H9 (cell line): ENCODE results near the gene PHF11. TPM values are rescaled to one million over a fixed set of nuclear protein-coding genes. Genes with fewer than 3 reads are reported as not detected.

ENCODE experiments used
- DNase-seq: peaks from one replicate; pipeline ENCODE4 v3.0.0-alpha.2; 2017
- H2AFZ ChIP-seq: one replicate; pipeline ENCODE4 v1.6.1; 2013; ENCODE audit warnings: mild to moderate bottlenecking, low read length, control low read depth, moderate library complexity
- H2AK5ac ChIP-seq: 2 replicates; pipeline ENCODE4 v1.6.1; 2013; ENCODE audit warnings: low read length, control low read depth, mixed read lengths; ENCODE audit not compliant: insufficient read length
- H2BK120ac ChIP-seq: one replicate; pipeline ENCODE4 v1.6.1; 2013; ENCODE audit warnings: low read depth, mild to moderate bottlenecking, low read length, control low read depth, inconsistent platforms; ENCODE audit not compliant: poor library complexity, severe bottlenecking
- H2BK12ac ChIP-seq: 2 replicates; pipeline ENCODE4 v1.6.1; 2013; ENCODE audit warnings: low read length, control low read depth, mixed read lengths, low read depth; ENCODE audit not compliant: insufficient read length
- H2BK15ac ChIP-seq: 2 replicates; pipeline ENCODE4 v1.6.1; 2013; ENCODE audit warnings: low read depth, low read length, control low read depth
- H2BK20ac ChIP-seq: one replicate; pipeline ENCODE4 v1.6.1; 2013; ENCODE audit warnings: low read depth, mild to moderate bottlenecking, low read length, control low read depth, inconsistent platforms; ENCODE audit not compliant: poor library complexity, severe bottlenecking
- H2BK5ac ChIP-seq: 2 replicates; pipeline ENCODE4 v1.6.1; 2013; ENCODE audit warnings: low read length, control low read depth, mixed read lengths; ENCODE audit not compliant: insufficient read length
- H3K14ac ChIP-seq: 2 replicates; pipeline ENCODE4 v1.6.1; 2013; ENCODE audit warnings: low read length, control low read depth; ENCODE audit not compliant: insufficient read depth
- H3K18ac ChIP-seq: 2 replicates; pipeline ENCODE4 v1.6.1; 2013; ENCODE audit warnings: low read depth, mild to moderate bottlenecking, mixed read lengths, low read length, control low read depth; ENCODE audit not compliant: insufficient read length
- H3K23ac ChIP-seq: 2 replicates; pipeline ENCODE4 v1.6.1; 2013; ENCODE audit warnings: low read length, control low read depth, mixed read lengths, low read depth; ENCODE audit not compliant: insufficient read length
- H3K23me2 ChIP-seq: 2 replicates; pipeline ENCODE4 v1.6.1; 2013; ENCODE audit warnings: low read depth, mild to moderate bottlenecking, mixed read lengths, low read length, control low read depth; ENCODE audit not compliant: insufficient read length, poor library complexity, severe bottlenecking
- H3K27ac ChIP-seq: 2 replicates; pipeline ENCODE4 v1.5.1; 2013; ENCODE audit warnings: low read length, control low read depth, mixed read lengths, low read depth; ENCODE audit not compliant: insufficient read length
- H3K27me3 ChIP-seq: 2 replicates; pipeline ENCODE4 v1.6.1; 2013; ENCODE audit warnings: low read length, control low read depth, inconsistent platforms; ENCODE audit not compliant: insufficient read depth
- H3K4ac ChIP-seq: 2 replicates; pipeline ENCODE4 v1.6.1; 2013; ENCODE audit warnings: low read depth, mild to moderate bottlenecking, control low read depth, inconsistent platforms, low read length, moderate library complexity
- H3K4me1 ChIP-seq: 2 replicates; pipeline ENCODE4 v1.6.1; 2013; ENCODE audit warnings: low read length, control low read depth, inconsistent platforms; ENCODE audit not compliant: insufficient read depth
- H3K4me2 ChIP-seq: 2 replicates; pipeline ENCODE4 v1.6.1; 2013; ENCODE audit warnings: low read length, control low read depth, mixed read lengths; ENCODE audit not compliant: insufficient read length, insufficient read depth
- H3K56ac ChIP-seq: 2 replicates; pipeline ENCODE4 v1.6.1; 2013; ENCODE audit warnings: low read depth, mild to moderate bottlenecking, mixed read lengths, low read length, control low read depth; ENCODE audit not compliant: insufficient read length
- H3K79me1 ChIP-seq: 2 replicates; pipeline ENCODE4 v1.6.1; 2013; ENCODE audit warnings: low read depth, mild to moderate bottlenecking, moderate library complexity, low read length, control low read depth, inconsistent platforms; ENCODE audit not compliant: insufficient read depth, poor library complexity, severe bottlenecking
- H3K79me2 ChIP-seq: 2 replicates; pipeline ENCODE4 v1.6.1; 2013; ENCODE audit warnings: low read length, control low read depth, inconsistent platforms; ENCODE audit not compliant: insufficient read depth
- H3K9ac ChIP-seq: 2 replicates; pipeline ENCODE4 v1.6.1; 2013; ENCODE audit warnings: low read length, control low read depth, mixed read lengths; ENCODE audit not compliant: insufficient read length; ENCODE audit errors: extremely low read depth
- H3K9me3 ChIP-seq: one replicate; pipeline ENCODE4 v1.6.1; 2013; ENCODE audit warnings: low read depth, low read length, inconsistent platforms; ENCODE audit not compliant: control insufficient read depth
- H3T11ph ChIP-seq: one replicate; pipeline ENCODE4 v1.6.1; 2013; ENCODE audit warnings: mild to moderate bottlenecking, low read length, control low read depth, inconsistent platforms
- H4K20me1 ChIP-seq: one replicate; pipeline ENCODE4 v1.6.1; 2013; ENCODE audit not compliant: control insufficient read depth, insufficient read length, insufficient read depth
- H4K5ac ChIP-seq: 2 replicates; pipeline ENCODE4 v1.6.1; 2013; ENCODE audit warnings: low read depth, mild to moderate bottlenecking, mixed read lengths, low read length, control low read depth; ENCODE audit not compliant: insufficient read length
- H4K8ac ChIP-seq: replicated peaks from 2 replicates; pipeline ENCODE4 v1.6.1; 2013; ENCODE audit warnings: low read length, control low read depth, mixed read lengths, low read depth; ENCODE audit not compliant: insufficient read length
- H4K91ac ChIP-seq: 2 replicates; pipeline ENCODE4 v1.6.1; 2013; ENCODE audit warnings: low read depth, mild to moderate bottlenecking, moderate library complexity, mixed read lengths, low read length, control low read depth; ENCODE audit not compliant: insufficient read length
- H3K27ac Mint-ChIP-seq, 3 experiments: 2 replicates in 2 of 3; 3 replicates in 1 of 3; pipeline ENCODE4 v1.8.0; 2020 to 2021; ENCODE audit warnings: mixed read lengths in 3 of 3, mild to moderate bottlenecking in 1 of 3, moderate library complexity in 1 of 3
- H3K27me3 Mint-ChIP-seq: 2 replicates; pipeline ENCODE4 v1.8.0; 2021; ENCODE audit warnings: low read depth, mild to moderate bottlenecking, moderate library complexity, mixed read lengths
- H3K36me3 Mint-ChIP-seq, 3 experiments: 2 replicates in 2 of 3; 3 replicates in 1 of 3; pipeline ENCODE4 v1.8.0; 2020 to 2021; ENCODE audit warnings: low read depth in 3 of 3, mixed read lengths in 3 of 3; ENCODE audit not compliant: insufficient read depth in 1 of 3
- H3K4me1 Mint-ChIP-seq, 2 experiments: 2 replicates each; pipeline ENCODE4 v1.8.0; 2020; ENCODE audit warnings: mixed read lengths in 2 of 2
- H3K4me3 Mint-ChIP-seq, 2 experiments: 2 replicates in 1 of 2; 3 replicates in 1 of 2; pipeline ENCODE4 v1.8.0; 2020 to 2021; ENCODE audit warnings: mild to moderate bottlenecking in 2 of 2, mixed read lengths in 2 of 2, moderate library complexity in 1 of 2
- H3K9me3 Mint-ChIP-seq, 2 experiments: 2 replicates in 1 of 2; 3 replicates in 1 of 2; pipeline ENCODE4 v1.8.0; 2020; ENCODE audit warnings: mild to moderate bottlenecking in 2 of 2, mixed read lengths in 2 of 2, moderate library complexity in 1 of 2
- CTCF ChIP-seq: fragments of 200-600 bp; sonication (generic); conservative IDR thresholded peaks from 3 replicates; pipeline ENCODE4 v1.8.0; 2021; ENCODE audit warnings: antibody characterized with exemption, mild to moderate bottlenecking
- WGBS: extraction: QIAGEN DNeasy Blood & Tissue Kit; methylation state at CpG from one replicate; pipeline ENCODE4 v1.1.7; 2013; ENCODE audit warnings: missing lambda C conversion rate, low lambda C conversion rate, mixed read lengths; ENCODE audit not compliant: insufficient read length; ENCODE audit errors: extremely low coverage; 5-methylcytosine and 5-hydroxymethylcytosine counted together
- total RNA-seq: library from RNA; stranded (reverse); gene quantifications from 2 replicates; pipeline ENCODE4 v1.2.1, GENCODE V29; 2021

The PHF11 gene
- total RNA-seq, 1 experiment from 2014 or later: 13.5 TPM

DNA sequence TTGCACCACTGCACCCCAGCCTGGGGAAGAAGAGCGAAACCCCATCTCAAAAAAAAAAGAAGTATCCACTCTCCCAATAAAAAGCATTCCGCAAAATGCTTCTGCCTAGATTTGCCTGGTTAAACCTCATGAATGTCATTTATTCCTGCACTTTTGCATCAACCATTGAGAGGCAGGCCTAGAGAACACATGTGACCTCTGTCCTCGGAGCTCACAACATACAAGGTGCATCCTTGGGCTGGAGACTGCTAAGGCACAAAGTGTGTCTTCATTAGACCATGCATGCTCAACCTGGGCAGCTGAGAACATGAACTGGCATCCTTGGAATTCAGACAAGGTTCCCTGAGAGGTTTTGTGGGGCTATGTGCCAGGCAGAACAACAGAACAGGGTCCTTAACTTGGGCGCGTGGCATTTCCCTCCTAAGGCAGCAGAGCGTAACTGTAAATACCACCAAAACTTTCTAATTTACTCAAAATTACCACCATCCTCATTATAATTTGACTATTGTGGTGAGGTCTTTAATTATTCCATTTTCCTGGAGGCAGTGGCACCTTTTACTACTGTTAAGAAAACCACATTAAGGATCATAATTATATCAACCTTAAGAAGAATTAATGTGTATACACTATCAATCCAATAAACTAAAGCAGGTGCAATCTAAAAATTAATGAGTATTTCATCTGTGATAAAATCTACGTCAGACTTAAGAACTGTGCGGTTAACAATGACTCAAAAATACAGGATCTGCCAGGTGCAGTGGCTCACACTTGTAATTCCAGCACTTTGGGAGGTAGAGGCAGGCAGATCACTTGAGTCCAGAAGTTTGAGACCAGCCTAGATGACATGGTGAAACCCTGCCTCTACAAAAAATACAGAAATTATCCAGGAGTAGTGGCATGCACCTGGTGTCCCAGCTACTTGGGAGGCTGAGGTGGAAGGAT, 75.8 kb downstream of the PHF11 start:
- H3T11ph ChIP-seq: no peak overlapping the region
- TF ChIP-seq CTCF: no peak
- no peak overlapping the region for H3K56ac ChIP-seq
- H2AFZ ChIP-seq: no peak overlapping the region
- no peak overlapping the region for H3K4me2 ChIP-seq
- H2BK5ac ChIP-seq: no peak overlapping the region
- no peak overlapping the region for H4K91ac ChIP-seq
- no CpG with 5 or more reads among the region's 8 CpGs for WGBS
- no peak overlapping the region for H2BK15ac ChIP-seq
- no peak overlapping the region for H3K4ac ChIP-seq
- no peaks in the 10 kb centered on the region for H3K27me3 ChIP-seq
- H3K9me3 ChIP-seq: no peaks in the 10 kb centered on the region
- no peak overlapping the region for H4K8ac ChIP-seq
- no peak overlapping the region for H2BK20ac ChIP-seq
- H2AK5ac ChIP-seq: no peak overlapping the region
- H3K23ac ChIP-seq: no peak overlapping the region
- Mint-ChIP-seq H3K36me3 (peaks cover 11 to 22% (median 15%) of the 10 kb centered on the region in 3 experiments), H3K4me3 (no peak overlapping the region), H3K4me1 (no peaks in the 10 kb centered on the region), H3K27me3 (no peaks in the 10 kb centered on the region), H3K9me3 (no peaks in the 10 kb centered on the region), H3K27ac (0 out of 7 replicates have a peak overlapping the region, but pooled peaks of 1 of the 3 experiments have one; percentile 26)
- no peak overlapping the region for H3K9ac ChIP-seq
- H4K20me1 ChIP-seq: no peaks in the 10 kb centered on the region
- H3K79me1 ChIP-seq: peaks cover 2% of the 10 kb centered on the region
- H3K18ac ChIP-seq: no peak overlapping the region
- no peak overlapping the region; the same call in 1 of the 2 replicates for H3K14ac ChIP-seq
- no peaks in the 10 kb centered on the region for H3K79me2 ChIP-seq
- DNase-seq: no peak
- no peak overlapping the region for H2BK120ac ChIP-seq
- H4K5ac ChIP-seq: no peak overlapping the region
- H2BK12ac ChIP-seq: no peak overlapping the region
- H3K27ac ChIP-seq: no peak overlapping the region
- H3K23me2 ChIP-seq: no peaks in the 10 kb centered on the region
- no peaks in the 10 kb centered on the region for H3K4me1 ChIP-seq

Other genes with a start within 250 kb of the PHF11 start
- 3.9 and 4.9 TPM in 2 replicates for gene CDADC1, start 248.0 kb upstream of the PHF11 start, total RNA-seq
- gene CAB39L, start 51.9 kb upstream of the PHF11 start, total RNA-seq: 5.4 and 6.0 TPM in 2 replicates
- 4.9 and 5.7 TPM in 2 replicates for gene SETDB2, start 51.7 kb upstream of the PHF11 start, total RNA-seq
- 26.1 and 26.9 TPM in 2 replicates for gene RCBTB1, start 89.6 kb downstream of the PHF11 start, total RNA-seq
- gene ARL11, start 132.6 kb downstream of the PHF11 start, total RNA-seq: 0.33 and 0.42 TPM in 2 replicates
- gene EBPL, start 195.5 kb downstream of the PHF11 start, total RNA-seq: 65.9 and 70.1 TPM in 2 replicates